Suprapubic skin (tissue), 4 donors: ENCODE data around the gene DHFR. TPM values are rescaled to one million over a fixed set of nuclear protein-coding genes. Genes with fewer than 3 reads are reported as not detected.

ENCODE experiments used
- DNase-seq, 2 donors: peaks; one replicate each; pipeline ENCODE4 v3.0.0-alpha.2; 2019; ENCODE audit warnings: low spot score in 2 of 2
- H3K27ac ChIP-seq: fragments of 200-600 bp; sonication (generic); one replicate; pipeline ENCODE4 v1.5.1; 2019
- H3K27me3 ChIP-seq: fragments of 200-600 bp; sonication (generic); one replicate; pipeline ENCODE4 v1.5.1; 2019
- H3K36me3 ChIP-seq: fragments of 200-600 bp; sonication (generic); one replicate; pipeline ENCODE4 v1.5.1; 2019
- H3K4me1 ChIP-seq: fragments of 200-600 bp; sonication (generic); one replicate; pipeline ENCODE4 v1.5.1; 2019
- H3K4me3 ChIP-seq: fragments of 200-600 bp; sonication (generic); one replicate; pipeline ENCODE4 v1.5.1; 2019; ENCODE audit warnings: mild to moderate bottlenecking
- H3K9me3 ChIP-seq: fragments of 200-600 bp; sonication (generic); one replicate; pipeline ENCODE4 v1.5.1; 2019
- EP300 ChIP-seq: sonication (generic); formaldehyde crosslinking; IDR thresholded peaks from one replicate; pipeline ENCODE4 v1.6.1; 2017; ENCODE audit warnings: antibody characterized with exemption
- POLR2A ChIP-seq, 2 donors: fragments of 450-650 bp; IDR thresholded peaks; one replicate each; pipeline ENCODE4 v1.6.1; 2017; ENCODE audit warnings: antibody characterized with exemption in 2 of 2, mild to moderate bottlenecking in 2 of 2, moderate library complexity in 2 of 2
- POLR2AphosphoS5 ChIP-seq, 3 donors: sonication (generic); formaldehyde crosslinking; IDR thresholded peaks; one replicate each; pipeline ENCODE4 v1.6.1; 2017; ENCODE audit warnings: antibody characterized with exemption in 3 of 3
- WGBS: methylation state at CpG from one replicate; pipeline ENCODE4 v1.1.5; 2018; 5-methylcytosine and 5-hydroxymethylcytosine counted together
- total RNA-seq, 4 donors: library from RNA; depleted of rRNA; stranded (reverse); fragments of >200 nt; gene quantifications; one replicate each; pipeline ENCODE4 v1.1.0, GENCODE V29; 2016
- TF ChIP-seq, protein P1 (sequence below), 2 donors: fragments of 200-600 bp in 1 of 2; fragments of 450-650 bp in 1 of 2; sonication (generic) in 1 of 2; IDR thresholded peaks; one replicate each; pipeline ENCODE4 v1.5.1; 2016 to 2019; ENCODE audit warnings: antibody characterized with exemption in 2 of 2, mild to moderate bottlenecking in 1 of 2, moderate library complexity in 1 of 2

Gene DHFR
- total RNA-seq, 4 donors from 2014 or later, result 4.9 to 6.8 (median 5.1) TPM

DNA sequence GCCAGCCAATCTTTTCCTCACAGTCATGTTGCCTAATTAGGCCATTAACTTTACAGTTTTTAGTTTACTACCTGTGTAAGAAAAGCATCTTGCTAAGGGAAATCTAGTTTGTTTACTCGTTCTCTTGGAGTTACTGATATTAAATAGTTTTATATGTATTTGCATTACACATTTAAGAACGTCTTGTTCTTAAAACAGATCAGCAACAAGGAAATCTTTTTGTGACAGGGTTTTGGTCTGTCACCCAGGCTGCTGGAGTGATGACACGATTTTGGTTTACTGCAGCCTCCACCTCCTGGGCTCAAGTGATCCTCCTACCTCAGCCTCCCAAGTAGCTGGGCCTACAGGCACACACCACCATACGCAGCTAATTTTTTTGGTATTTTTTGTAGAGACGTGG, 29.6 kb downstream of the DHFR start:
- Histone ChIP-seq H3K9me3 (no peaks in the 10 kb centered on the region), H3K4me3 (no peak overlapping the region), H3K36me3 (peaks cover 4% of the 10 kb centered on the region), H3K27me3 (no peaks in the 10 kb centered on the region), H3K27ac (no peak overlapping the region), H3K4me1 (no peaks in the 10 kb centered on the region)
- TF ChIP-seq POLR2AphosphoS5 (IDR thresholded peaks at IDR 0.05) (no peak), POLR2A (IDR thresholded peaks at IDR 0.05) (no peak), EP300 (no peak)
- TF ChIP-seq, protein P1, sequence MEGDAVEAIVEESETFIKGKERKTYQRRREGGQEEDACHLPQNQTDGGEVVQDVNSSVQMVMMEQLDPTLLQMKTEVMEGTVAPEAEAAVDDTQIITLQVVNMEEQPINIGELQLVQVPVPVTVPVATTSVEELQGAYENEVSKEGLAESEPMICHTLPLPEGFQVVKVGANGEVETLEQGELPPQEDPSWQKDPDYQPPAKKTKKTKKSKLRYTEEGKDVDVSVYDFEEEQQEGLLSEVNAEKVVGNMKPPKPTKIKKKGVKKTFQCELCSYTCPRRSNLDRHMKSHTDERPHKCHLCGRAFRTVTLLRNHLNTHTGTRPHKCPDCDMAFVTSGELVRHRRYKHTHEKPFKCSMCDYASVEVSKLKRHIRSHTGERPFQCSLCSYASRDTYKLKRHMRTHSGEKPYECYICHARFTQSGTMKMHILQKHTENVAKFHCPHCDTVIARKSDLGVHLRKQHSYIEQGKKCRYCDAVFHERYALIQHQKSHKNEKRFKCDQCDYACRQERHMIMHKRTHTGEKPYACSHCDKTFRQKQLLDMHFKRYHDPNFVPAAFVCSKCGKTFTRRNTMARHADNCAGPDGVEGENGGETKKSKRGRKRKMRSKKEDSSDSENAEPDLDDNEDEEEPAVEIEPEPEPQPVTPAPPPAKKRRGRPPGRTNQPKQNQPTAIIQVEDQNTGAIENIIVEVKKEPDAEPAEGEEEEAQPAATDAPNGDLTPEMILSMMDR (IDR thresholded peaks at IDR 0.05), result no peak
- WGBS, result 89% methylated on average over 5 of the region's 5 CpGs
- no peak for DNase-seq

DNA sequence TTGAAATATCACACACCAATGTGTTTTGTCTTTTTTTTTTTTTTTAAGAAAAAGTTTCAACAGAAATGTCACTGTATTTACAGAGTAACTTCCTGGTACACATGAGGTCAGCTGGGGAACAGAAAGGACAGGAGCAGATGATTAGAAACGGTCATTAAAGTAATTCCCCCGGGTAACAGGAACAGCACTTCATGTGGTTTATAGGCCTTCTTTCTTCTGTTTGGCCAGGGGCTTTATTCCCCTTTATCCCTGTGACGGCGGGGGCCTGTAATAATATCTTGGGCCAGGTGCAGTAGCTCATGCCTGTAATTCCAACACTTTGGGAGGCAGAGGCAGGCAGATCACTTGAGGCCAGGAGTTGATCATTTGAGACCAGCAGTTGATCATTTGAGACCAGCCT, 30.8 kb downstream of the DHFR start:
- TF ChIP-seq, protein P1 (IDR thresholded peaks at IDR 0.05), result no peak
- no peak for TF ChIP-seq POLR2A (IDR thresholded peaks at IDR 0.05)
- no peak for TF ChIP-seq POLR2AphosphoS5 (IDR thresholded peaks at IDR 0.05)
- no peak for TF ChIP-seq EP300
- Histone ChIP-seq H3K27ac (no peak overlapping the region), H3K27me3 (no peaks in the 10 kb centered on the region), H3K9me3 (no peaks in the 10 kb centered on the region), H3K36me3 (no peaks in the 10 kb centered on the region), H3K4me3 (no peak overlapping the region), H3K4me1 (no peaks in the 10 kb centered on the region)
- 61% methylated on average over 4 of the region's 4 CpGs for WGBS
- no peak for DNase-seq

DNA sequence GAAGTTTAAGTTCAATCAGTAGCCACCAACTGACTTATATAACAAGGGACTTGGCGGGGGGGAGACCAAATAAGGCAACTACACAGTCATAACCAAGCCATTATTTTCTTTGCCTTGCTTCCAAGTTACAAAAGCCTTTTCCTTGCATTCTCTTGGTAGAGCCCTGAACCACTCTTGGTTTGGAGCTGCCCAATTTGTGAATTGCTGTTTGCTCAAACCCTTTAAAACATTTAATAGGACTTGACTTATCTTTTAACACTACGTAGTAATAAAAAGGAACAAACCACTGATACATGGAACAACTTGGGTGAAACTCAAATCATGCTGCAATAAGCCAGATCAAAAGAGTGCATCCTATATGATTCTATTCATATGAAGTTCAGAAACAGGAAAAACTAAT, 32.0 kb downstream of the DHFR start:
- no peak for DNase-seq
- H3K4me1 ChIP-seq, result no peaks in the 10 kb centered on the region
- H3K27ac ChIP-seq, result no peak overlapping the region
- WGBS, result 97% methylated on average over 2 of the region's 2 CpGs
- H3K9me3 ChIP-seq, result no peaks in the 10 kb centered on the region
- no peaks in the 10 kb centered on the region for H3K27me3 ChIP-seq
- H3K4me3 ChIP-seq, result no peak overlapping the region
- H3K36me3 ChIP-seq, result no peaks in the 10 kb centered on the region
- TF ChIP-seq POLR2AphosphoS5 (IDR thresholded peaks at IDR 0.05) (no peak), EP300 (no peak), POLR2A (IDR thresholded peaks at IDR 0.05) (no peak)
- TF ChIP-seq, protein P1 (IDR thresholded peaks at IDR 0.05), result no peak

DNA sequence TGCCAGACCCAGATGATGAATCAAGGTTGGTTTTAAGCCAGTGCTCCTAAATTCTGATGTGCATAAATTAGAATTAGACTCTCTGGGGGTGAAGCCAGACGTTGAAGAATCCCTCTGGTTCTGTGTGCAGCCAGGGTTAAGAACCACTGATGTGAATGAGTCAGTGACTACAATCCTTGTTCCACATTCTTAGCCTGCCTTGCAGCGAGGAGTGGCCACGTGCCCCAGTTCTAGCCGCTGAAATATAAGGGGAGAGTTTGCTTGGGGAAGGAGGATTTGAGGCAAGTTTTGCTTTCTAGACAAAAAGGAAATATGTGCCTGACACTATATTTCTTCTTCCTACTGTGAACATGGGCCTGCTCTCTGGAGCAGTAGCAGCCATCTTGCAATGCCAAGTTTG, 34.6 kb downstream of the DHFR start:
- no peak for DNase-seq
- TF ChIP-seq EP300 (no peak), POLR2A (IDR thresholded peaks at IDR 0.05) (no peak), POLR2AphosphoS5 (IDR thresholded peaks at IDR 0.05) (no peak)
- TF ChIP-seq, protein P1 (IDR thresholded peaks at IDR 0.05), result no peak
- WGBS, result 76% methylated on average over 4 of the region's 4 CpGs
- Histone ChIP-seq H3K4me1 (no peaks in the 10 kb centered on the region), H3K36me3 (no peaks in the 10 kb centered on the region), H3K27ac (no peak overlapping the region), H3K27me3 (no peaks in the 10 kb centered on the region), H3K4me3 (no peak overlapping the region), H3K9me3 (no peaks in the 10 kb centered on the region)

DNA sequence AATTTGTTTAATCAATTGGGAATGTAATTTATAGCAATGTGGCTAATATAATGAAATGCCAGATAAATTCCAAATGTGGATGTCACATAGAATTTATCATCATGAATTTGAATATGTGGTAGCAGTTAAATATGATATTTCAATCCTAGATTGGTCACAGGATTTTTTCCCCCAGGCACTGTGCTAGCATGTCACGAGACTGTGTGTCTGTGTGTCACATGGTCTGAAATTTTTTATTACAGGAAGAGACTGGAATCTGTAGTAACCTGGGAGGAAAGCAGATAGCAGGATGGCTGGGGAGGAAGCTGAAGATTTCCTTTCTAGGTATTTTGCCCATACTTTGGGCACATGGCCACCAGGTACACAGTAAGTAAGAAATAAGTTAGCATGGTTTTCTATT, 35.7 kb downstream of the DHFR start:
- Histone ChIP-seq H3K27ac (no peak overlapping the region), H3K4me3 (no peak overlapping the region), H3K9me3 (no peaks in the 10 kb centered on the region), H3K36me3 (no peaks in the 10 kb centered on the region), H3K4me1 (no peaks in the 10 kb centered on the region), H3K27me3 (no peaks in the 10 kb centered on the region)
- TF ChIP-seq POLR2A (IDR thresholded peaks at IDR 0.05) (no peak), POLR2AphosphoS5 (IDR thresholded peaks at IDR 0.05) (no peak), EP300 (no peak)
- TF ChIP-seq, protein P1 (IDR thresholded peaks at IDR 0.05), result no peak
- no peak for DNase-seq
- 71% methylated on average over 1 of the region's 1 CpG for WGBS
